Body of pancreas (tissue), 4 donors: ENCODE data around the gene XPR1.

Source experiments
- POLR2A ChIP-seq, 3 donors: fragments of 450-650 bp; IDR thresholded peaks; one replicate each; pipeline ENCODE4 v1.6.1; 2016; ENCODE audit warnings: antibody characterized with exemption in 3 of 3, mild to moderate bottlenecking in 2 of 3
- TF ChIP-seq, protein P1 (sequence below), 7 experiments: fragments of 450-650 bp in 4 of 7; fragments of 200-600 bp in 3 of 7; sonication (generic) in 3 of 7; IDR thresholded peaks; one replicate each; pipeline ENCODE4 v1.5.1; 2016 to 2019; ENCODE audit warnings: antibody characterized with exemption in 7 of 7

GRCh38 chr1:180934563-180934962 is 302.7 kb downstream of the XPR1 start:
- TF ChIP-seq, protein P1, sequence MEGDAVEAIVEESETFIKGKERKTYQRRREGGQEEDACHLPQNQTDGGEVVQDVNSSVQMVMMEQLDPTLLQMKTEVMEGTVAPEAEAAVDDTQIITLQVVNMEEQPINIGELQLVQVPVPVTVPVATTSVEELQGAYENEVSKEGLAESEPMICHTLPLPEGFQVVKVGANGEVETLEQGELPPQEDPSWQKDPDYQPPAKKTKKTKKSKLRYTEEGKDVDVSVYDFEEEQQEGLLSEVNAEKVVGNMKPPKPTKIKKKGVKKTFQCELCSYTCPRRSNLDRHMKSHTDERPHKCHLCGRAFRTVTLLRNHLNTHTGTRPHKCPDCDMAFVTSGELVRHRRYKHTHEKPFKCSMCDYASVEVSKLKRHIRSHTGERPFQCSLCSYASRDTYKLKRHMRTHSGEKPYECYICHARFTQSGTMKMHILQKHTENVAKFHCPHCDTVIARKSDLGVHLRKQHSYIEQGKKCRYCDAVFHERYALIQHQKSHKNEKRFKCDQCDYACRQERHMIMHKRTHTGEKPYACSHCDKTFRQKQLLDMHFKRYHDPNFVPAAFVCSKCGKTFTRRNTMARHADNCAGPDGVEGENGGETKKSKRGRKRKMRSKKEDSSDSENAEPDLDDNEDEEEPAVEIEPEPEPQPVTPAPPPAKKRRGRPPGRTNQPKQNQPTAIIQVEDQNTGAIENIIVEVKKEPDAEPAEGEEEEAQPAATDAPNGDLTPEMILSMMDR (IDR thresholded peaks at IDR 0.05): no peak
- TF ChIP-seq POLR2A (IDR thresholded peaks at IDR 0.05): no peak
